GM13976 (cell line): ENCODE measurements around the gene PIGP.
"Not testable (repeated sequence)": the region's sequence is repeated elsewhere in the genome, so short reads cannot be mapped to it uniquely, and the experiment has no call there.

Experiments used
- DNase-seq: peaks from one replicate; pipeline ENCODE4 v3.0.0; 2012; ENCODE audit warnings: low spot score
- in situ Hi-C: fragments of 300-500 bp; cut with MboI; formaldehyde crosslinking; loops from one replicate; pipeline ENCODE4 v1.12.0; 2022; ENCODE audit warnings: low sequenced_read_pairs, mixed read lengths, inconsistent platforms; ENCODE audit not compliant: unreplicated experiment
- TF ChIP-seq, protein P1 (sequence below): IDR thresholded peaks from 2 replicates; pipeline ENCODE4 v1.5.1; 2012; ENCODE audit warnings: borderline replicate concordance, mild to moderate bottlenecking; ENCODE audit not compliant: insufficient read depth; ENCODE audit errors: extremely low read depth, missing control alignments, control extremely low read depth

The PIGP gene

DNA sequence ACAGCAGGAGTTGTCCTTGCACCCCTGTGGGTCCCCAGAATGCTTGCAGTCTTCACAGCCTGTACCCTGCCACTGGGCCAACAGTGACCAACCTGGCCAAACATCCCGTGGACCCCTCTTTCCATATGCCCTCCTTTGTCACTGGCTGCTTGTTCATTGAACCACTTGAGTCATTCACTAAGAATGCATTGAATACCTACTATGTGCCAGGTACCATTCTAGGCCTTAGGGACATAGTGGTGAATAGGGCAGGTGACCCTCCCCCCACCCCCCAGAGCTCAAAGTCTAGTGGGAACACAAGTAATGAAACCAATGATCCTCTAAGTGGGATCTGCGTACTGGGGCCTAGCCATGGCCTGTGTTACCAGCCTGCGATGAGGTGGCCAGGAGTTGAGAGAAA, 28.2 kb downstream of the PIGP start:
- DNase-seq: no peak
- TF ChIP-seq, protein P1, sequence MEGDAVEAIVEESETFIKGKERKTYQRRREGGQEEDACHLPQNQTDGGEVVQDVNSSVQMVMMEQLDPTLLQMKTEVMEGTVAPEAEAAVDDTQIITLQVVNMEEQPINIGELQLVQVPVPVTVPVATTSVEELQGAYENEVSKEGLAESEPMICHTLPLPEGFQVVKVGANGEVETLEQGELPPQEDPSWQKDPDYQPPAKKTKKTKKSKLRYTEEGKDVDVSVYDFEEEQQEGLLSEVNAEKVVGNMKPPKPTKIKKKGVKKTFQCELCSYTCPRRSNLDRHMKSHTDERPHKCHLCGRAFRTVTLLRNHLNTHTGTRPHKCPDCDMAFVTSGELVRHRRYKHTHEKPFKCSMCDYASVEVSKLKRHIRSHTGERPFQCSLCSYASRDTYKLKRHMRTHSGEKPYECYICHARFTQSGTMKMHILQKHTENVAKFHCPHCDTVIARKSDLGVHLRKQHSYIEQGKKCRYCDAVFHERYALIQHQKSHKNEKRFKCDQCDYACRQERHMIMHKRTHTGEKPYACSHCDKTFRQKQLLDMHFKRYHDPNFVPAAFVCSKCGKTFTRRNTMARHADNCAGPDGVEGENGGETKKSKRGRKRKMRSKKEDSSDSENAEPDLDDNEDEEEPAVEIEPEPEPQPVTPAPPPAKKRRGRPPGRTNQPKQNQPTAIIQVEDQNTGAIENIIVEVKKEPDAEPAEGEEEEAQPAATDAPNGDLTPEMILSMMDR: no peak
- in situ Hi-C loops: no loop called here

DNA sequence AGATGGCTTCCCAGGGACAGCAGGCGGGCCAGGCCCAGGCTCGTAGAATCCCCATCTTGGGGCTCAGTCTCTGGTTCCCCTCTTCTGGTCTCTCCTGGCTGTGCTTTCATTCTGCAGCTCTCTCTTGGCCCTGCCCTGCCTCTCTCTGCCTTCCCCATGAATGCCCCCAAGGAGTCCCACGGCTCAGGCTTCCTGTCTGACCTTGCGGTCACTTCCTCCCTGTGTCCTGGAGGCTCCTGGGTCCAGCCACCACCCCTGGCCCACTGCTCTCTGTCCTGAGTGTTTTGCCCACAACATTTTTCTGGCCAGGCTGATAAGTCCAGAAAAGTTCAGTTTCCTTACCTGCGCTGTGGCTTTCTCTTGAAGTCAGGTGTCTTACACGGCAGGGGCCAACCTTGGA, 29.1 kb downstream of the PIGP start:
- no peak for DNase-seq
- in situ Hi-C loops: no loop called here
- TF ChIP-seq, protein P1: no peak

DNA sequence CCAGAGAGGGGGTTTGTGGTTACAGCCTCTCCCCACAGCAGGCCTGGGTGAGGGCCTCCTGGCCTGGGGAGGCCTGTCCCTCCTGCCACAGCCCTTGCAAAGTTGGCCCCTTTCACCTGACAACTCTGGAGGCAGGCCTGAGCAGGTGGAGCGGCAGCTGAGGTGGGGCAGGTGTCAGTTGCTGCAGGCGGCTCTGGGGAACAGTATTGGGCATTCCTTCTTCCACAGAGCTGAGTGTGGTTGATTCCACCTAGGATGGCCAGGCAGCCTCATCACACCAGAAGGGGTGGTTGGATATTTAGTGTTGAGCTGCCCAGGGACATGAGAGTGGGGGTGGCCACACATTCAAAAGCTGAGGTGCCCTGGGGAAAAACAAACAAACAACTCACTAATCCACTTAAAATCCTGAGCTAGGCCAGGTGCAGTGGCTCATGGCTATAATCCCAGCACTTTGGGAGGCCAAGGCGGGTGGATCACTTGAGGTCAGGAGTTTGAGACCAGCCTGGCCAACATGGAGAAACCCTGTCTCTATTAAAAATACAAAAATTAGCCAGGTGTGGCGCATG, 31.1 kb downstream of the PIGP start:
- TF ChIP-seq, protein P1: no peak
- no peak for DNase-seq
- in situ Hi-C loops: no loop called here

DNA sequence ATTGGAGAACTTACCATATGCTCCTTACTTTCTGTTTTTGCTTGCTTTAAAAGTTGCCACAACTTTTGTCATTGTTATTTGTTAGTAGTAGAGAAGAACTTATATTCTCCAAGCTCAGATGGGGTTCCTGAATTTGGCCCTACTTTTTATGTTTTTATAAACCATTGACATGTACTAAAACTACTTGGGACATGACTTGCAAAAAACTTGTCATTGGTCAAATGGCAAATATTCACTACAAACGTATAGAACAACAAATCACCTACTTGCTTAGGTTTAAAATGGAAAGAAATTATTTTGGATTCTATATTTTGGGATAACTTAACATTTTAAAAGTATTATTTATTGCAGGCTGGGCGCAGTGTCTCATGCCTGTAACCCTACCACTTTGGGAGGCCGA, 32.7 kb downstream of the PIGP start:
- no peak for DNase-seq
- TF ChIP-seq, protein P1: no peak
- in situ Hi-C loops: no loop called here

DNA sequence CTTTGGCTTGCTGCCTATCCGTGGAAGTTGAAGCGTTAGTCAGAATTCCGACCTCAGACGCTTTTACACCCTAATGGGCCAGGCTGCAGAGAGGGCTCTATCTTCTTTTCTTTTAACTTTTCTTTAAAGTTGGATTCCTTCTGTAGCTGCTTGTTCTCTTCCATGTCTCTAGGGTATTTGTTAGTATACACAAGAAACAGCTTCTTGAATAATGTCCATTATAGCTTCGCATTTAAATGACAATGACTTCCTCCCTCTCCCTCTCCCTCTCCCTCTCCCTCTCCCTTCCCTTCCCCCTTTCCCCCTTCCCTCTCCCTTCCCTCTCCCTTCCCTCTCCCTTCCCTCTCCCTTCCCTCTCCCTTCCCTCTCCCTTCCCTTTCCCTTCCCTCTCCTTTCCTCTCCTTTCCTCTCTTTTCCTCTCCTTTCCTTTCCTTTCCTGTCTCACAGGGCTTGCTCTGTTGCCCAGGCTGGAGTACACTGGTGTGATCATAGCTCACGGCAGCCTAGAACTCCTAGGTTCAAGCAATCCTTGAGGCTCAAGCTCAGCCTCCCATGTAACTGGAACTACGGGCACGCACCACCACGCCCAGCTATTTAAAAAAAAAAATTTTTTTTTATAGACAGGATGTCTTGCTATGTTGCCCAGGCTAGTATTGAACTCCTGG, 33.3 kb downstream of the PIGP start:
- TF ChIP-seq, protein P1: no peak
- in situ Hi-C loops: no loop called here
- DNase-seq: no peak

DNA sequence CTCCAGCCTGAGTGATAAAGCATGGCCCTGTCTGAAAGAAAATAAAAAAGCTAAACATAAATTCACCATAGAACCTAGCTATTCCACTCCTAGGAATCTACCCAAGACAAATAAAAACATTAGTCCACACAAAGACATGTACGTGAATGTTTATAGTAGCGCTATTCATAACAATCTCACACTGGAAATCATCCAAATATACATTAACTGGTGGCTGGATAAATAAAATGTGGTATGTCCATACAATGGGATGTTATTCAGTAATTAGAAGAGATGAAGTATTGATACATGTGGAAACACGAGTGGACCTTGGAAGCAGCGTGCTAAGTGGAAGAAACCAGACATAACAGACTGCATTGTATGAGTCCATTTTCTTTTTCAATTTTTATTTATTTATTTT, 36.7 kb downstream of the PIGP start:
- in situ Hi-C loops: no loop called here
- TF ChIP-seq, protein P1: no peak
- DNase-seq: no peak

DNA sequence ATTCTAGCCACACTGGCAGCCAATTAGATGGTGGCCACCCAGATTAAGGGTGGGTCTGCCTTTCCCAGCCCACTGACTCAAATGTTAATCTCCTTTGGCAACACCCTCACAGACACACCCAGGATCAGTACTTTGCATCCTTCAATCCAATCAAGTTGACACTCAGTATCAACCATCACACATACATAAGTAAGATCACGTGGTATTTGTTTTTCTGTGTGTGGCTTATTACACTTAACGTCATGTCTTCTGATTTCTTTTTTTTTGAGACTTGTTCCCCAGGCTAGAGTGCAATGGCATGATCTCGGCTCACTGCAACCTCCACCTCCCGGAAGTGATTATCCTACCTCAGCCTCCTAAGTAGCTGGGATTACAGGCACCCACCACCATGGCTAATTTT, 38.5 kb downstream of the PIGP start:
- in situ Hi-C loops, DNase-seq: not testable (repeated sequence)
